ENCODE measurements around the gene OR51G1. TPM values are rescaled to one million over a fixed set of nuclear protein-coding genes. Genes with fewer than 3 reads are reported as not detected.

Gene OR51G1
- total RNA-seq, 3 donors from 2014 or later (not counting 1 experiment from before 2014, with no cell fraction given): not detected

DNA sequence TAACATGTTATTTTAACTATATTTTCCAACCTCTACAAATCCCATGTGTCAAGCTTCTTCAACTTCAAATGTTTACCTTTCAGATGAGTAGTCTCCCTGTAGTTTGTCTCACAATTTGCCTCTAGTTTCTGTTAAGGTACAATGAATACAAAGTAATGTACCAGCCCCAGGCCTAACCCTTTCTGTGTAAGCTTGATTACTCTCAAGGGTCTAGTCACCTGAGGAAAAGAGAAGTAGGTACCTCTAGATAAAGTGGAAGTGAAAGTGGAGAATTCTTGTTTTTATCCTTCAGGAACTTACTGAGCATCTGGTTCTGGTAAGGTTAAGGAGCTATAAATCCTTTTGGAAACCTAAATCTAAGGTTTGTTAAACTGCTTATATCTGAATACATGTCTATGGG lies 20.7 kb downstream of the OR51G1 start, which contains the start of gene OR51A7:
TSS of gene OR51A7 (plus strand) at position 300 of the 400 bp plus-strand sequence. CDS start 3,587 bp downstream, outside the sequence.
- no peaks in the 10 kb centered on the region for H3K36me3 Mint-ChIP-seq
- H3K36me3 ChIP-seq (ENCODE audit: control insufficient read depth, insufficient read depth, low read length): no peaks in the 10 kb centered on the region
- no peak for ATAC-seq
- no peaks in the 10 kb centered on the region for H3K9me3 ChIP-seq (ENCODE audit: control insufficient read depth, insufficient read depth, low read length)
- no peaks in the 10 kb centered on the region for H3K4me1 ChIP-seq (ENCODE audit: control insufficient read depth, insufficient read depth, low read length)
- H3K27ac Mint-ChIP-seq: no peak within 1 kb of the TSS
- H3K4me1 Mint-ChIP-seq: no peaks in the 10 kb centered on the region
- no peaks in the 10 kb centered on the region for H3K27me3 ChIP-seq (ENCODE audit: control insufficient read depth, insufficient read depth, low read length)
- DNase-seq: no peak
- intact Hi-C loops (cut with micrococcal nuclease): no loop called here
- no peaks in the 10 kb centered on the region for H3K27me3 Mint-ChIP-seq (ENCODE audit: low read depth in 2 of 2)
- H3K4me3 Mint-ChIP-seq: no peak within 1 kb of the TSS
- TF ChIP-seq, protein P1, sequence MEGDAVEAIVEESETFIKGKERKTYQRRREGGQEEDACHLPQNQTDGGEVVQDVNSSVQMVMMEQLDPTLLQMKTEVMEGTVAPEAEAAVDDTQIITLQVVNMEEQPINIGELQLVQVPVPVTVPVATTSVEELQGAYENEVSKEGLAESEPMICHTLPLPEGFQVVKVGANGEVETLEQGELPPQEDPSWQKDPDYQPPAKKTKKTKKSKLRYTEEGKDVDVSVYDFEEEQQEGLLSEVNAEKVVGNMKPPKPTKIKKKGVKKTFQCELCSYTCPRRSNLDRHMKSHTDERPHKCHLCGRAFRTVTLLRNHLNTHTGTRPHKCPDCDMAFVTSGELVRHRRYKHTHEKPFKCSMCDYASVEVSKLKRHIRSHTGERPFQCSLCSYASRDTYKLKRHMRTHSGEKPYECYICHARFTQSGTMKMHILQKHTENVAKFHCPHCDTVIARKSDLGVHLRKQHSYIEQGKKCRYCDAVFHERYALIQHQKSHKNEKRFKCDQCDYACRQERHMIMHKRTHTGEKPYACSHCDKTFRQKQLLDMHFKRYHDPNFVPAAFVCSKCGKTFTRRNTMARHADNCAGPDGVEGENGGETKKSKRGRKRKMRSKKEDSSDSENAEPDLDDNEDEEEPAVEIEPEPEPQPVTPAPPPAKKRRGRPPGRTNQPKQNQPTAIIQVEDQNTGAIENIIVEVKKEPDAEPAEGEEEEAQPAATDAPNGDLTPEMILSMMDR (IDR thresholded peaks at IDR 0.05): no peak
- no peak within 1 kb of the TSS for H3K27ac ChIP-seq (ENCODE audit: low read length)
- H3K9me3 Mint-ChIP-seq: no peaks in the 10 kb centered on the region
- no peak within 1 kb of the TSS for H3K4me3 ChIP-seq (ENCODE audit: low read length)

DNA sequence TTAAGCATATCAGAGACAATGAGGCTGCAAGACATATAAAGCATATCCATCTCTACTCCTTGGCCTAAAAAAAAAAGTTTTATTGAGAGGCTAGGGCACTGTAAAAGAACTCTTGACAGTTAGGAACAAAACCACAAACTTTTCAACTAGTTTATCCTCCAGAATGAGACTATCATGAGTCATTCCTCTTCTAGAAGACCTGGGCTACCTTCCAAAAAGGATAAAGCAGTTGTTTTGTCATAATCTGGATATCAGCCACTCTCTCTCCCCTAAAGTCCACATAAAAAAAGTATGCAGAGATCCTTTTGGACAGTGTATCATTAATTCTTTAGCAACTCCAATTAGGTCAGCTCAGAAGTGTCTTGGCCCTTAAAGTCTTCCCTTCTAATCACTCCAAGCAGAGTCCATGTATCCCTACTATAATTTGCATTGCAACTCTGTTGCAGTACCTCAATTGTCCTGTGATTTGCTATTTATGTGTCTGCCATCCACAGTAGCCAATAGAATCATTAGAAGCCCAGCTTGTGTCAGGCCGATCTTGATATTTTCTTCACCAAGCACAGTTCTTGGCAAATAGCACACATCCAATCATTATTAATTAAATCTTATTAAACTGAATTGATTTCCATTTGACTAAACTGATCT lies 32.0 kb downstream of the OR51G1 start:
- H3K36me3 ChIP-seq (ENCODE audit: control insufficient read depth, insufficient read depth, low read length): no peaks in the 10 kb centered on the region
- Mint-ChIP-seq H3K36me3 (no peaks in the 10 kb centered on the region), H3K4me1 (no peaks in the 10 kb centered on the region), H3K27me3 (ENCODE audit: low read depth in 2 of 2) (no peaks in the 10 kb centered on the region), H3K4me3 (no peak overlapping the region), H3K9me3 (peaks cover 0 to 12% of the 10 kb centered on the region in 2 donors), H3K27ac (no peak overlapping the region)
- H3K9me3 ChIP-seq (ENCODE audit: control insufficient read depth, insufficient read depth, low read length): no peaks in the 10 kb centered on the region
- WGBS (ENCODE audit: insufficient coverage): 100% methylated on average over 1 of the region's 1 CpG
- no peaks in the 10 kb centered on the region for H3K27me3 ChIP-seq (ENCODE audit: control insufficient read depth, insufficient read depth, low read length)
- no peak overlapping the region for H3K27ac ChIP-seq (ENCODE audit: low read length)
- DNase-seq: no peak
- H3K4me3 ChIP-seq (ENCODE audit: low read length): no peak overlapping the region
- TF ChIP-seq, protein P1 (IDR thresholded peaks at IDR 0.05): no peak
- intact Hi-C loops (cut with micrococcal nuclease): no loop called here
- ATAC-seq: no peak
- no peaks in the 10 kb centered on the region for H3K4me1 ChIP-seq (ENCODE audit: control insufficient read depth, insufficient read depth, low read length)

DNA sequence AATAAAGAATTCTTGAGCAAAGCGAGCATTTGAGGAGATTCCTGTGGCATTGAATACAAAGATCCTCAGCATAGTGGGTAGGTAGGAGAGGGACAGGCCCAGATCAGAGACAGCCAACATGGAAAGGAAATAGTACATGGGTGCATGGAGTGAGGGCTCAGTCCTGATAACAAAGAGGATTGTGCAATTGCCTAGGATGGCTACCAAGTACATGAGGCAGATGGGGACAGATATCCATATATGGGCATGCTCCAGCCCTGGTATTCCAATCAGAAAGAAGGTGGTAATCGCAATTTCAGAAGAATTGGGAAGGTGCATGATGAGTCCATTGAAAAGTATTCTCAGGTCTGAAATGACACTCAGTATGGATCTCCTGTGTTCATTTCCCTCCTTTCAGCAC lies 33.9 kb downstream of the OR51G1 start:
- Mint-ChIP-seq H3K4me1 (no peaks in the 10 kb centered on the region), H3K27ac (no peak overlapping the region), H3K27me3 (ENCODE audit: low read depth in 2 of 2) (no peaks in the 10 kb centered on the region), H3K36me3 (no peaks in the 10 kb centered on the region), H3K9me3 (peaks cover 0 to 12% of the 10 kb centered on the region in 2 donors), H3K4me3 (no peak overlapping the region)
- no peaks in the 10 kb centered on the region for H3K9me3 ChIP-seq (ENCODE audit: control insufficient read depth, insufficient read depth, low read length)
- DNase-seq (no peak), ATAC-seq (no peak)
- no peak overlapping the region for H3K27ac ChIP-seq (ENCODE audit: low read length)
- H3K36me3 ChIP-seq (ENCODE audit: control insufficient read depth, insufficient read depth, low read length): no peaks in the 10 kb centered on the region
- no peak overlapping the region for H3K4me3 ChIP-seq (ENCODE audit: low read length)
- TF ChIP-seq, protein P1 (IDR thresholded peaks at IDR 0.05): no peak
- intact Hi-C loops (cut with micrococcal nuclease): no loop called here
- no peaks in the 10 kb centered on the region for H3K4me1 ChIP-seq (ENCODE audit: control insufficient read depth, insufficient read depth, low read length)
- no peaks in the 10 kb centered on the region for H3K27me3 ChIP-seq (ENCODE audit: control insufficient read depth, insufficient read depth, low read length)
- 77% methylated on average over 2 of the region's 2 CpGs for WGBS (ENCODE audit: insufficient coverage)

DNA sequence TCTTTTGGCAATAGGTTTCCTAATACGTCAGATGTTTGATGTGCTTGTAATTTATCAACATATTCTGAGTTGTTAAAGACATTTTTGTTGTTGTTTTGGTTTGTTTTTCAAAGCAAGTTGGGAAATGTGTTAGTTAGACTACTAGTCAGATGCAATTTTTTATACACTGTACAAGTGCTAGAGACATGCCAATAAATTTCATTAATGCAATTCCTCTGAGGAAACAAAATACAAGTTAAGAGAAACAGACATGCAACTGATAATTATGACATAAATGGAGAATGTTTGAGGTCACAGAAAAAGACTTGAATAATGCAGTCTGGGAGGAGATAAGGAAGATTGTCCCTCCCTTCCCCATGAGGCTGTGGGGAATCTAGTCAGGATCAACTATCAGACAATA lies 36.5 kb downstream of the OR51G1 start:
- WGBS (ENCODE audit: insufficient coverage): 0% methylated on average over 1 of the region's 1 CpG
- Histone ChIP-seq H3K4me1 (ENCODE audit: control insufficient read depth, insufficient read depth, low read length) (no peaks in the 10 kb centered on the region), H3K27ac (ENCODE audit: low read length) (no peak overlapping the region), H3K36me3 (ENCODE audit: control insufficient read depth, insufficient read depth, low read length) (no peaks in the 10 kb centered on the region), H3K4me3 (ENCODE audit: low read length) (no peak overlapping the region), H3K9me3 (ENCODE audit: control insufficient read depth, insufficient read depth, low read length) (no peaks in the 10 kb centered on the region), H3K27me3 (ENCODE audit: control insufficient read depth, insufficient read depth, low read length) (no peaks in the 10 kb centered on the region)
- no peak overlapping the region for H3K27ac Mint-ChIP-seq
- intact Hi-C loops (cut with micrococcal nuclease): no loop called here
- DNase-seq (no peak), ATAC-seq (no peak)
- no peaks in the 10 kb centered on the region for H3K27me3 Mint-ChIP-seq (ENCODE audit: low read depth in 2 of 2)
- no peaks in the 10 kb centered on the region for H3K4me1 Mint-ChIP-seq
- no peaks in the 10 kb centered on the region for H3K36me3 Mint-ChIP-seq
- TF ChIP-seq, protein P1 (IDR thresholded peaks at IDR 0.05): no peak
- H3K9me3 Mint-ChIP-seq: peaks cover 0 to 8% of the 10 kb centered on the region in 2 donors
- no peak overlapping the region for H3K4me3 Mint-ChIP-seq

Measured in natural killer cell (primary cell).